Gastrocnemius medialis (tissue), 4 donors: Measurements from ENCODE around the gene KIAA0930. TPM values are rescaled to one million over a fixed set of nuclear protein-coding genes. Genes with fewer than 3 reads are reported as not detected.

Experiments
- ATAC-seq, 2 donors: fragments of 150-250 bp; one replicate each; pipeline ENCODE4 v1.9.1; 2016
- DNase-seq, 2 donors: peaks; one replicate each; pipeline ENCODE4 v3.0.0-alpha.2; 2019
- H3K27ac ChIP-seq, 4 donors: fragments of 200-600 bp; sonication (generic); 1 replicate in 1 of 4; 2 replicates in 3 of 4; pipeline ENCODE4 v1.5.1; 2016 to 2018; ENCODE audit warnings: mild to moderate bottlenecking in 2 of 4, moderate library complexity in 1 of 4
- H3K27me3 ChIP-seq, 3 donors: fragments of 200-600 bp; sonication (generic) in 2 of 3; 1 replicate in 1 of 3; 2 replicates in 2 of 3; pipeline versions ENCODE4 v1.5.1 to v1.6.0; 2016 to 2019; ENCODE audit warnings: mild to moderate bottlenecking in 1 of 3, moderate library complexity in 1 of 3
- H3K36me3 ChIP-seq, 2 donors: fragments of 200-600 bp; sonication (generic) in 1 of 2; one replicate each; pipeline ENCODE4 v1.5.1; 2017 to 2018
- H3K4me1 ChIP-seq, 2 donors: fragments of 200-600 bp; sonication (generic) in 1 of 2; one replicate each; pipeline ENCODE4 v1.5.1; 2016 to 2017; ENCODE audit warnings: mild to moderate bottlenecking in 2 of 2
- H3K4me3 ChIP-seq, 4 donors: fragments of 200-600 bp; sonication (generic) in 3 of 4; 1 replicate in 1 of 4; 2 replicates in 3 of 4; pipeline ENCODE4 v1.5.1; 2016 to 2019; ENCODE audit warnings: mild to moderate bottlenecking in 2 of 4
- H3K9me3 ChIP-seq, 3 donors: fragments of 200-600 bp; sonication (generic) in 2 of 3; 1 replicate in 1 of 3; 2 replicates in 2 of 3; pipeline ENCODE4 v1.5.1; 2016 to 2019
- CTCF ChIP-seq, 5 experiments: fragments of 450-650 bp in 3 of 5; fragments of 200-600 bp in 2 of 5; sonication (generic) in 2 of 5; IDR thresholded peaks in 4 of 5; conservative IDR thresholded peaks in 1 of 5; 1 replicate in 4 of 5; 2 replicates in 1 of 5; pipeline ENCODE4 v1.5.1; 2016 to 2019; ENCODE audit warnings: antibody characterized with exemption in 5 of 5, mild to moderate bottlenecking in 3 of 5, moderate library complexity in 3 of 5
- POLR2A ChIP-seq, 2 donors: fragments of 450-650 bp; IDR thresholded peaks; one replicate each; pipeline ENCODE4 v1.6.1; 2017; ENCODE audit warnings: antibody characterized with exemption in 2 of 2, mild to moderate bottlenecking in 2 of 2, moderate library complexity in 2 of 2
- in situ Hi-C, 4 donors: fragments of 200-750 bp; cut with MboI; loops; one replicate each; pipeline versions ENCODE4 v1.15.0 to v1.8.0; 2017; ENCODE audit warnings: low sequenced_read_pairs in 4 of 4
- intact Hi-C: fragments of 100-400 bp; cut with DNase I; formaldehyde crosslinking; loops from one replicate; pipeline ENCODE4 v1.15.1; 2023; ENCODE audit warnings: low total_unique reads
- total RNA-seq, 4 donors: library from RNA; depleted of rRNA; stranded (reverse); fragments of >200 nt; gene quantifications; one replicate each; pipeline versions ENCODE4 v1.1.0 to v1.2.3, GENCODE V29; 2016

Gene KIAA0930
- total RNA-seq, 4 donors from 2014 or later, result 45.1 to 99.9 (median 53.7) TPM

- Histone ChIP-seq H3K27me3 (no peaks in the 10 kb centered on the region), H3K36me3 (peaks cover 0 to 44% of the 10 kb centered on the region in 2 donors), H3K4me3 (no peak overlapping the region), H3K4me1 (no peaks in the 10 kb centered on the region), H3K9me3 (no peaks in the 10 kb centered on the region), H3K27ac (no peak overlapping the region)
- TF ChIP-seq POLR2A (IDR thresholded peaks at IDR 0.05) (no peak), CTCF (IDR thresholded peaks at IDR 0.05 in 4 of 5, conservative IDR thresholded peaks at IDR 0.05 in 1 of 5) (no peak)
- intact Hi-C loops (no loop called here), in situ Hi-C loops (no loop called here)
- DNase-seq (no peak), ATAC-seq (no peak)
Measured at GRCh38 chr22:45205276-45205925, 35.3 kb downstream of the KIAA0930 start.

GRCh38 chr22:45204819-45205218 lies 35.9 kb downstream of the KIAA0930 start:
- intact Hi-C loops, result no loop called here
- no peak for DNase-seq
- no peak for ATAC-seq
- Histone ChIP-seq H3K27me3 (no peaks in the 10 kb centered on the region), H3K4me3 (no peak overlapping the region), H3K4me1 (no peaks in the 10 kb centered on the region), H3K36me3 (peaks cover 0 to 45% of the 10 kb centered on the region in 2 donors), H3K27ac (no peak overlapping the region), H3K9me3 (no peaks in the 10 kb centered on the region)
- TF ChIP-seq CTCF (IDR thresholded peaks at IDR 0.05 in 4 of 5, conservative IDR thresholded peaks at IDR 0.05 in 1 of 5) (no peak), POLR2A (IDR thresholded peaks at IDR 0.05) (no peak)
- in situ Hi-C loops, result no loop called here

- DNase-seq, result no peak
- H3K27me3 ChIP-seq, result no peaks in the 10 kb centered on the region
- in situ Hi-C loops, result no loop called here
Measured at GRCh38 chr22:45204241-45204640, 36.5 kb downstream of the KIAA0930 start.

GRCh38 chr22:45203150-45203951 lies 37.3 kb downstream of the KIAA0930 start:
- H3K4me3 ChIP-seq, result no peak overlapping the region
- H3K27me3 ChIP-seq, result no peaks in the 10 kb centered on the region
- no peaks in the 10 kb centered on the region for H3K4me1 ChIP-seq
- no peak for TF ChIP-seq POLR2A (IDR thresholded peaks at IDR 0.05)
- TF ChIP-seq CTCF (IDR thresholded peaks at IDR 0.05 in 4 of 5, conservative IDR thresholded peaks at IDR 0.05 in 1 of 5), result no peak
- peaks cover 0 to 57% of the 10 kb centered on the region in 2 donors for H3K36me3 ChIP-seq
- DNase-seq (no peak), ATAC-seq (no peak)
- in situ Hi-C loops (no loop called here), intact Hi-C loops (no loop called here)
- H3K9me3 ChIP-seq, result no peaks in the 10 kb centered on the region
- no peak overlapping the region for H3K27ac ChIP-seq

More at GRCh38 chr22:45204241-45204640, 36.5 kb downstream of the KIAA0930 start:
- Histone ChIP-seq H3K27ac (no peak overlapping the region), H3K4me1 (no peaks in the 10 kb centered on the region), H3K4me3 (no peak overlapping the region), H3K9me3 (no peaks in the 10 kb centered on the region), H3K36me3 (peaks cover 0 to 50% of the 10 kb centered on the region in 2 donors)
- no peak for ATAC-seq
- intact Hi-C loops, result no loop called here
- TF ChIP-seq POLR2A (IDR thresholded peaks at IDR 0.05), result no peak
- TF ChIP-seq CTCF (IDR thresholded peaks at IDR 0.05 in 4 of 5, conservative IDR thresholded peaks at IDR 0.05 in 1 of 5), result no peak
